AG08395 (cell line): ENCODE data around the gene ADAMTS16.

Experiments used
- DNase-seq: peaks from one replicate; pipeline ENCODE4 v3.0.0; 2012; ENCODE audit warnings: mixed read lengths, low spot score

The ADAMTS16 gene

GRCh38 chr5:5344606-5345005 lies 204.5 kb downstream of the ADAMTS16 start:
- DNase-seq = no peak

GRCh38 chr5:5347442-5347841 lies 207.3 kb downstream of the ADAMTS16 start:
- no peak for DNase-seq

- DNase-seq = no peak
Observed at GRCh38 chr5:5348135-5348534, 208.0 kb downstream of the ADAMTS16 start.

- no peak for DNase-seq
Observed at GRCh38 chr5:5348576-5348975, 208.4 kb downstream of the ADAMTS16 start.

- no peak for DNase-seq
Observed at GRCh38 chr5:5350101-5350500, 210.0 kb downstream of the ADAMTS16 start.

GRCh38 chr5:5351288-5351979 lies 211.3 kb downstream of the ADAMTS16 start:
- no peak for DNase-seq

GRCh38 chr5:5352675-5353074 lies 212.5 kb downstream of the ADAMTS16 start:
- DNase-seq = no peak

- no peak for DNase-seq
Observed at GRCh38 chr5:5353681-5354080, 213.6 kb downstream of the ADAMTS16 start.

- DNase-seq = no peak
Observed at GRCh38 chr5:5356765-5357164, 216.6 kb downstream of the ADAMTS16 start.

GRCh38 chr5:5359618-5360017 lies 219.5 kb downstream of the ADAMTS16 start:
- no peak for DNase-seq

GRCh38 chr5:5360363-5360940 lies 220.3 kb downstream of the ADAMTS16 start:
- DNase-seq = no peak

- no peak for DNase-seq
Observed at GRCh38 chr5:5360941-5361520, 220.9 kb downstream of the ADAMTS16 start.

GRCh38 chr5:5363045-5363444 lies 222.9 kb downstream of the ADAMTS16 start:
- no peak for DNase-seq

- DNase-seq = no peak
Observed at GRCh38 chr5:5364932-5365331, 224.8 kb downstream of the ADAMTS16 start.

- DNase-seq = no peak
Observed at GRCh38 chr5:5367739-5368138, 227.6 kb downstream of the ADAMTS16 start.

- DNase-seq = no peak
Observed at GRCh38 chr5:5369051-5369605, 229.0 kb downstream of the ADAMTS16 start.
